ENCODE results near the gene USP24.

DNA sequence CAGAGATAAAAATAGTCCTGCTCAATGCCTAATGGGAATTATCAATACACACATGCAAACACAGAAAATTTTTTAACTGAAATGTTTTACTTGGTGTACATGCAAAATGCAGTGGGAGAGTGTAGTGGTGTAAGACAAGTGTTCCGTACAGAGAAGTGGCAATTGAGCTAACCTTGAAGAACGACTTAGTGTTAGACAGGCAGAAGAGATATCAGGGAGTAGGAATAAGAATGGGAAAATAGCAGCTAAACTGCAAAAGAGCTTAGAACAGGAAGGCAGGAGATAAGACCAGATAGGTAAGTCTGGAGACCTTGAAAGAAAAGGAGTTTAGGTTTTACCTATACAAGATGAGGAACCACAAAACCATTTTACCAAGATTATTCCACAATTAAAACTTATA is 9.0 kb downstream of the USP24 start:
- TF ChIP-seq, protein P1, sequence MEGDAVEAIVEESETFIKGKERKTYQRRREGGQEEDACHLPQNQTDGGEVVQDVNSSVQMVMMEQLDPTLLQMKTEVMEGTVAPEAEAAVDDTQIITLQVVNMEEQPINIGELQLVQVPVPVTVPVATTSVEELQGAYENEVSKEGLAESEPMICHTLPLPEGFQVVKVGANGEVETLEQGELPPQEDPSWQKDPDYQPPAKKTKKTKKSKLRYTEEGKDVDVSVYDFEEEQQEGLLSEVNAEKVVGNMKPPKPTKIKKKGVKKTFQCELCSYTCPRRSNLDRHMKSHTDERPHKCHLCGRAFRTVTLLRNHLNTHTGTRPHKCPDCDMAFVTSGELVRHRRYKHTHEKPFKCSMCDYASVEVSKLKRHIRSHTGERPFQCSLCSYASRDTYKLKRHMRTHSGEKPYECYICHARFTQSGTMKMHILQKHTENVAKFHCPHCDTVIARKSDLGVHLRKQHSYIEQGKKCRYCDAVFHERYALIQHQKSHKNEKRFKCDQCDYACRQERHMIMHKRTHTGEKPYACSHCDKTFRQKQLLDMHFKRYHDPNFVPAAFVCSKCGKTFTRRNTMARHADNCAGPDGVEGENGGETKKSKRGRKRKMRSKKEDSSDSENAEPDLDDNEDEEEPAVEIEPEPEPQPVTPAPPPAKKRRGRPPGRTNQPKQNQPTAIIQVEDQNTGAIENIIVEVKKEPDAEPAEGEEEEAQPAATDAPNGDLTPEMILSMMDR (IDR thresholded peaks at IDR 0.05 in 2 of 3, conservative IDR thresholded peaks at IDR 0.05 in 1 of 3; ENCODE audit: control insufficient read depth in 2 of 3, extremely low read depth in 1 of 3, insufficient read depth in 1 of 3, low read depth in 3 of 3, low read length in 3 of 3), result no peak
- TF ChIP-seq STAT1 (conservative IDR thresholded peaks at IDR 0.05) (no peak), POLR2A (IDR thresholded peaks at IDR 0.05; ENCODE audit: low read depth, low read length) (no peak), SMC3 (IDR thresholded peaks at IDR 0.05; ENCODE audit: borderline replicate concordance, low read length) (no peak), WRNIP1 (IDR thresholded peaks at IDR 0.05; ENCODE audit: borderline replicate concordance, low read depth, low read length) (no peak), TBL1XR1 (IDR thresholded peaks at IDR 0.05; ENCODE audit: low read depth, low read length) (no peak), POLR2AphosphoS5 (IDR thresholded peaks at IDR 0.05; ENCODE audit: low read length) (no peak), CEBPB (IDR thresholded peaks at IDR 0.05; ENCODE audit: borderline replicate concordance in 1 of 2, low read depth in 2 of 2, low read length in 2 of 2) (no peak), ZNF217 (IDR thresholded peaks at IDR 0.05) (no peak)
- TF ChIP-seq, protein P2, sequence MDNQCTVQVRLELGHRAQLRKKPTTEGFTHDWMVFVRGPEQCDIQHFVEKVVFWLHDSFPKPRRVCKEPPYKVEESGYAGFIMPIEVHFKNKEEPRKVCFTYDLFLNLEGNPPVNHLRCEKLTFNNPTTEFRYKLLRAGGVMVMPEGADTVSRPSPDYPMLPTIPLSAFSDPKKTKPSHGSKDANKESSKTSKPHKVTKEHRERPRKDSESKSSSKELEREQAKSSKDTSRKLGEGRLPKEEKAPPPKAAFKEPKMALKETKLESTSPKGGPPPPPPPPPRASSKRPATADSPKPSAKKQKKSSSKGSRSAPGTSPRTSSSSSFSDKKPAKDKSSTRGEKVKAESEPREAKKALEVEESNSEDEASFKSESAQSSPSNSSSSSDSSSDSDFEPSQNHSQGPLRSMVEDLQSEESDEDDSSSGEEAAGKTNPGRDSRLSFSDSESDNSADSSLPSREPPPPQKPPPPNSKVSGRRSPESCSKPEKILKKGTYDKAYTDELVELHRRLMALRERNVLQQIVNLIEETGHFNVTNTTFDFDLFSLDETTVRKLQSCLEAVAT (IDR thresholded peaks at IDR 0.05), result no peak
- TF ChIP-seq, protein P3, sequence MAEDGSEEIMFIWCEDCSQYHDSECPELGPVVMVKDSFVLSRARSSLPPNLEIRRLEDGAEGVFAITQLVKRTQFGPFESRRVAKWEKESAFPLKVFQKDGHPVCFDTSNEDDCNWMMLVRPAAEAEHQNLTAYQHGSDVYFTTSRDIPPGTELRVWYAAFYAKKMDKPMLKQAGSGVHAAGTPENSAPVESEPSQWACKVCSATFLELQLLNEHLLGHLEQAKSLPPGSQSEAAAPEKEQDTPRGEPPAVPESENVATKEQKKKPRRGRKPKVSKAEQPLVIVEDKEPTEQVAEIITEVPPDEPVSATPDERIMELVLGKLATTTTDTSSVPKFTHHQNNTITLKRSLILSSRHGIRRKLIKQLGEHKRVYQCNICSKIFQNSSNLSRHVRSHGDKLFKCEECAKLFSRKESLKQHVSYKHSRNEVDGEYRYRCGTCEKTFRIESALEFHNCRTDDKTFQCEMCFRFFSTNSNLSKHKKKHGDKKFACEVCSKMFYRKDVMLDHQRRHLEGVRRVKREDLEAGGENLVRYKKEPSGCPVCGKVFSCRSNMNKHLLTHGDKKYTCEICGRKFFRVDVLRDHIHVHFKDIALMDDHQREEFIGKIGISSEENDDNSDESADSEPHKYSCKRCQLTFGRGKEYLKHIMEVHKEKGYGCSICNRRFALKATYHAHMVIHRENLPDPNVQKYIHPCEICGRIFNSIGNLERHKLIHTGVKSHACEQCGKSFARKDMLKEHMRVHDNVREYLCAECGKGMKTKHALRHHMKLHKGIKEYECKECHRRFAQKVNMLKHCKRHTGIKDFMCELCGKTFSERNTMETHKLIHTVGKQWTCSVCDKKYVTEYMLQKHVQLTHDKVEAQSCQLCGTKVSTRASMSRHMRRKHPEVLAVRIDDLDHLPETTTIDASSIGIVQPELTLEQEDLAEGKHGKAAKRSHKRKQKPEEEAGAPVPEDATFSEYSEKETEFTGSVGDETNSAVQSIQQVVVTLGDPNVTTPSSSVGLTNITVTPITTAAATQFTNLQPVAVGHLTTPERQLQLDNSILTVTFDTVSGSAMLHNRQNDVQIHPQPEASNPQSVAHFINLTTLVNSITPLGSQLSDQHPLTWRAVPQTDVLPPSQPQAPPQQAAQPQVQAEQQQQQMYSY (CRISPR knock-in tag; IDR thresholded peaks at IDR 0.05), result no peak

Data from GM12878 (cell line).